ENCODE measurements around the gene GRB10.
A peak's percentile ranks its signal among the peaks of the same experiment; 100 is the strongest.

DNA sequence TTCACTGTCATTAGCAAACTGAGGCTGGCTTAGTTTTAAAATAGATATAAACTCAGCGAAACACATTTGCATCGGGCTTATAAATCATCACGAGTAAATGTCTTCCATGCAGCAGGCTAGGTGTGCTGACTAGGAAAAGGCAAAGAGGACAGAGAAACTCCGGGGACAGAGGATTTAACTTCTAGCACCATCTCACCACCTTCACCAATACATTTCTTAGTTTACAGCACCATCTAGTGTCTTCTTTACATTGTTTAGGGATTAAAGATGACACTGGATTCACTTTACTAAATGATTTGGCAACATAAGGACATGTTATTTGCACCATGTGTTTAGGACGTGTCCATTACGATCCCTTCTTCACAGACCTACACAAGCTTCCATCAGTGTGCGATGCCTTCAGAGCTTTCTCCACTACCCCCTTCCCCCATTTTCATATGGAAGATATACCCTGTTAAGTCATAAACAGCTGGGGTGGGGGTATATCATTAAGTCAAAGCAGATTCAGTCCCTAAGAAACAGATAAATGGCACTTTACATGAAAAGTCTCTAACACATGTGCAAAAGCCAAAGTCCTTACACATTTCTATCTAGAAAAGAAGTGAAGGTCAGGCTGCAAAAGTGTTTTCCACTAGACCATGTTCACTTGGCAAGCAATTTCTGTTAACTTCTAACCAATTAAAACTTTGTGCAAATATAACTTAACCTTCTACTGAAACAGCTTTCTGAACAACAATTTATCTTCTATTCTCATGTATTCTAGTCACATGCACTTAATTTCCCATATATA, 103.3 kb downstream of the GRB10 start:
- TF ChIP-seq POLR2AphosphoS5 (IDR thresholded peaks at IDR 0.05; ENCODE audit: insufficient read depth, low read depth, low read length), result no peak
- TF ChIP-seq, protein P1, sequence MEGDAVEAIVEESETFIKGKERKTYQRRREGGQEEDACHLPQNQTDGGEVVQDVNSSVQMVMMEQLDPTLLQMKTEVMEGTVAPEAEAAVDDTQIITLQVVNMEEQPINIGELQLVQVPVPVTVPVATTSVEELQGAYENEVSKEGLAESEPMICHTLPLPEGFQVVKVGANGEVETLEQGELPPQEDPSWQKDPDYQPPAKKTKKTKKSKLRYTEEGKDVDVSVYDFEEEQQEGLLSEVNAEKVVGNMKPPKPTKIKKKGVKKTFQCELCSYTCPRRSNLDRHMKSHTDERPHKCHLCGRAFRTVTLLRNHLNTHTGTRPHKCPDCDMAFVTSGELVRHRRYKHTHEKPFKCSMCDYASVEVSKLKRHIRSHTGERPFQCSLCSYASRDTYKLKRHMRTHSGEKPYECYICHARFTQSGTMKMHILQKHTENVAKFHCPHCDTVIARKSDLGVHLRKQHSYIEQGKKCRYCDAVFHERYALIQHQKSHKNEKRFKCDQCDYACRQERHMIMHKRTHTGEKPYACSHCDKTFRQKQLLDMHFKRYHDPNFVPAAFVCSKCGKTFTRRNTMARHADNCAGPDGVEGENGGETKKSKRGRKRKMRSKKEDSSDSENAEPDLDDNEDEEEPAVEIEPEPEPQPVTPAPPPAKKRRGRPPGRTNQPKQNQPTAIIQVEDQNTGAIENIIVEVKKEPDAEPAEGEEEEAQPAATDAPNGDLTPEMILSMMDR (IDR thresholded peaks at IDR 0.05; ENCODE audit: extremely low read depth in 1 of 2, insufficient read depth in 1 of 2, low read depth in 1 of 2, low read length in 2 of 2), result peak in 1 of 2 donors; percentile 5
- no peak for TF ChIP-seq EZH2 (IDR thresholded peaks at IDR 0.05; ENCODE audit: borderline replicate concordance, low read depth, low read length, severe bottlenecking)
- no peak for TF ChIP-seq MYC (IDR thresholded peaks at IDR 0.05; ENCODE audit: low read depth, low read length)

All from endothelial cell of umbilical vein (primary cell).